ENCODE measurements around the gene RGL1.
A peak's percentile ranks its signal among the peaks of the same experiment; 100 is the strongest.

RGL1 gene

GRCh38 chr1:183889095-183889494 is 84.2 kb downstream of the RGL1 start:
- DNase-seq (ENCODE audit: low read depth in 2 of 2), result no peak

GRCh38 chr1:183891158-183891856 is 86.4 kb downstream of the RGL1 start:
- DNase-seq (ENCODE audit: low read depth in 2 of 2), result no peak

DNA sequence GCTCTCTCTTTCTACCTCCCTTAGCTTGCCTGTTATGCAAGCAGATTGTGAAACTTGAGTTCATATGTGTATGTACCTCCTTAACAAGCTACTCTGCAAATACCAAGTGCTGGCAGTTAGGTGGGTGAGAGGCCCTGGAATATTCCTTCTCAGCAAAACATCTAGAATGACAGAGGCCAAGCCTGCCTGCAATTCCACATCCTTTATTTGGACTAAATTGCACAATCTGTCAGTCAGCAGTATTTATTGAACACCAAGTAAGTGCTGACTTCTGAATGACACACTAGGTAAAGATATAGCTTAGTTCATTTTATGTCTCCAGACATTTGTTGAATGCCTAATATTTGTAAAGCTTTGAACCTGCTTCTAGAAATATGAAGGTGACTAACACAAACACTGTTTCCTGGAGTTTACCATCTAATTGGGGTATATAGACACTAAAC is 87.5 kb downstream of the RGL1 start:
- DNase-seq (ENCODE audit: low read depth in 2 of 2), result no peak

DNA sequence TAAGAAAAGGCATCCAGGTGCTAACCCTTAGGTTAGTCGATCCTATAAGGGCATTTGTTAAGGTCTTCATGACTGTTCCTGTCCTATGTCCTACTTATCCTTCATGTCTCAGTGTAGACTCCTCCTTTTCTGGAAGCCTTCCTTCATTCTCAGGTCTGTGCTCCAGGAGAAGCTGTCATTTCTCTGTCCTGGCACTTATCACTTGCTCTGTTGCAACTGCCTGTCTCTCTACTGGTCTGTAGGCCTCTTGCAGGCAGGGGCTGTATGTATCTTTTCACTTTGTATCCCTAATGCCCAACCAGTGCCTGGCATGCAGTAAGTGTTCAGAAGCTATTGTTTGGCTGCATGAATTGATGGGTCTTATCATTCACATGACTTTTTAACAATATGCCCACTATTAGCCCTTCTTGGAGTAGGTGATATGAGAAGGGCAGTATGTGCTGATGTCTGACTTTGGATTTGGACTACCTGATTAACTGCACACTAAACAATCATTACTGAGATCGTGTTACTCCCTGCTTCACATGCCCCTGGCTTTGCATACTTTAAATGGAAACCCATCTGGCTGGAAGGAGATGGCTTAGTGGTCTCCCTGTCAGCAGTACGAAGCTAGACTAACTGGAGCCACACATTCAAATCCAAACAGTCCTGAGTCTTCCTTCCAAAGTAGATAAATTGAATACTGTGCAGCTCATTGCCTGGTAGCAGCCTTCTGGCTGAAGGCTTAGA is 88.8 kb downstream of the RGL1 start:
- DNase-seq (ENCODE audit: low read depth in 2 of 2), result no peak

GRCh38 chr1:183894290-183894565 is 89.3 kb downstream of the RGL1 start:
- no peak for DNase-seq (ENCODE audit: low read depth in 2 of 2)

DNA sequence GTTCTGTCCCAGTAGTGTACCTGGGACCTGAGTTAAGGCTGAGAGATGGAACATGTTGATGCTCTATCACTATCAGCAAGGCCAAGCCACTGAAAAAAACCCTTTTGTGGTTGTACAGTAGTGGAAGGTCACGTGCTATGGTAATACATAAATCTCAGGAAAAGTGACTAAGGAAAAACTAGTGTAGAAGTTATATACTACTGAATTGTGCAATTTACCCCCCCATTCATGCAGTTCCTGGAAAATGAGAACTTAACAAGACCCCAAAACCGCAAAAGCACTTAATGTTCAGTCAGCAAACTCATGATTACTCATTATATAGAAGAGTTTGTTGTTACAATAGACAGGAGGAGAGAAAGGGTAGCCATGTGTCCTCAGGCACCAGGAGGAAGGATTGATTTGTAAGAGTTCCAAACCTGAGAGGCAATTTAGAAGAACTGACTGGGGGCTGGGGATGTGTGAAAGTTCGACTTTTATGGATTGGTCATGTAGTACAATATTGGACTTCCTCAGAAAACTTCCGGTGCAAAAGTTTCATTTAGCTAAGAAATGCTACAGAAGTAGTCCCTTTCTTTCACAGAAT is 91.6 kb downstream of the RGL1 start:
- no peak for DNase-seq (ENCODE audit: low read depth in 2 of 2)

- DNase-seq (ENCODE audit: low read depth in 2 of 2), result no peak
These were observed 93.1 kb downstream of the RGL1 start for GRCh38 chr1:183898001-183898396.

- no peak for DNase-seq (ENCODE audit: low read depth in 2 of 2)
These were observed 93.7 kb downstream of the RGL1 start for GRCh38 chr1:183898610-183899009.

GRCh38 chr1:183901748-183902330 is 96.9 kb downstream of the RGL1 start:
- DNase-seq (ENCODE audit: low read depth in 2 of 2), result no peak

DNA sequence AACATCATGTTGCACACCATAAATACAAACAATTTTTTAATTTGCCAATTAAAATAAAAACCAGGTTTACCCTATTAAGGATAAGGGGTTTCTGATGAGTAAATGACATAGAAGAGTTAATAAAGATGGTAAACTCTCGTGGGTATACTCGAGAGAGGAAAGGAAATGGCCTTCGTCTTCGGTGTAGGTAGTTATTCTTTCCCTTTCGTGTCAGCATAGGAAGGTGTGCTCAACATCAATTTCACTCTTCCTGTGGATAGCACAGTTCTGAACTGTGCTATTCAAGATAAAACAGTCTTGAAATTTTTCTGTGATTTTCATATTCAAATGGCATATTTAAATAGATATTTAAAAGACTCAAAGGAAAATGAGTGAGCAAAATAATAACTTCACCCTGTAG is 98.2 kb downstream of the RGL1 start:
- DNase-seq (ENCODE audit: low read depth in 2 of 2), result no peak

DNA sequence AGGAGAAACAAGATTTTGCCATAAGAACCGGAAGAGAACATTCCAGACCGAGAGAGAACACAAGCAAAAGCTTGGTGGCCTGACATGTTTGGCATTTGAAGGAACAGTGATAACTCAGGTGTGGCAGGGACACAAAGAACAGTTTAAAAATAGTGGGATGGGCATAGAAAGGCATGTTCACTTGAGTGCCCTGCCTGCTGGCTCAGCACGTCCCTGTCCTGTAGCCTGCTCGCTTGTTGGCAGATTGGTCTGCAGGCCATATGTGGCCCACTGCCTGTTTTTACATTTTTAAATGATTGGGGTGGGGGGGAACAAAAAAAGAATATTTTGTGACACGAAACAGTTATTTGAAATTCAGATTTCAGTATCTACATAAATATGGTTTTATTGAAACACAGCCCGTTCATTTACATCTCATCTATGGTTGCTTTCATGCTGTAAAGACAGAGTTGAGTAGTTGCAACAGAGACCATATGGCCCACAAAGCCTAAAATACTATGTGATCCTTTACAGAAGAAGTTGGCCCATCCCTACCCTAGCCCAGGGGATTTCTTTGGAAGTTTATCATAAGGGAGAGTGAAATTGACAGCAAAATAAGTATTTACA is 100.7 kb downstream of the RGL1 start:
- no peak for DNase-seq (ENCODE audit: low read depth in 2 of 2)

DNA sequence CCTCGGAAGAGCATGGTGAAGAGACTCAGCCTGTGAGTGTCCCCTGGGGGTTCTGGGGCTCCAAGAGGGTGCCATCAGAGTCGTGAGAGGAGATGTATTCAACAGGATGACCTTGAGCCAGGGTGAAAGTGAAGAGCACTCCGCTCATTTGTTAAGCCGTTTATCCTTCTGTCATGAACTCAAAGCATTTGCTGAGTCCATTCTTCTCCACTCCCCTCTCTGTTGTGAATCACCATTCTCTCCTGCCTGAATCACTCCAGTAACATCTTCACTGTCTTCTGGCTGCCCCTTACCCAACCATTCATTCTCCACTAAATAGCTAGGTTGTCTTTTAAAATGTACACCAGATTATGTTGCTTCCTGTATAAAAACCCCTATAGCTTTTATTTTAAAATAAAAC is 102.2 kb downstream of the RGL1 start:
- DNase-seq (ENCODE audit: low read depth in 2 of 2), result no peak

GRCh38 chr1:183908079-183908478 is 103.2 kb downstream of the RGL1 start:
- DNase-seq (ENCODE audit: low read depth in 2 of 2), result no peak

- no peak for DNase-seq (ENCODE audit: low read depth in 2 of 2)
These were observed 104.8 kb downstream of the RGL1 start for GRCh38 chr1:183909672-183910071.

DNA sequence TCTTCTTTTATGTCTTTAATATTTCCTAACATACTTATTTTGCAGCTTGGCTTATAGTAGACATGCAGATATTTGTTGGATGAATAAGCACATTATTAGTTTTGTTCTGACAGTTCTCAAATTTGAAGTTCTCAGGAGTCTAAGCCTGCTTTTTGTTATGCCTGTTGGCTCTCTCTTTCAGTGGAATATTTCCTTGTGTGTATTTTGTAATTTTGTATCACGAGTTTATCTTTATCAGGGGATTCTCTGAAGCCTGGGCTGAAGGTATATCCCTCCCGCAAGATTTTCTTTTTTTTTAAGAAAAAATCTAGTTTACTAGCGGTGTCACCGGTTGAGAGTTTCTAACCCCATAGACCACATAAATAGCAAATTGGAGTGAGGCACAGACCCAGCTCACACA is 105.9 kb downstream of the RGL1 start:
- no peak for DNase-seq (ENCODE audit: low read depth in 2 of 2)

- DNase-seq (ENCODE audit: low read depth in 2 of 2), result no peak
These were observed 106.4 kb downstream of the RGL1 start for GRCh38 chr1:183911285-183911684.

- DNase-seq (ENCODE audit: low read depth in 2 of 2), result no peak
These were observed 107.5 kb downstream of the RGL1 start for GRCh38 chr1:183912265-183912886.

DNA sequence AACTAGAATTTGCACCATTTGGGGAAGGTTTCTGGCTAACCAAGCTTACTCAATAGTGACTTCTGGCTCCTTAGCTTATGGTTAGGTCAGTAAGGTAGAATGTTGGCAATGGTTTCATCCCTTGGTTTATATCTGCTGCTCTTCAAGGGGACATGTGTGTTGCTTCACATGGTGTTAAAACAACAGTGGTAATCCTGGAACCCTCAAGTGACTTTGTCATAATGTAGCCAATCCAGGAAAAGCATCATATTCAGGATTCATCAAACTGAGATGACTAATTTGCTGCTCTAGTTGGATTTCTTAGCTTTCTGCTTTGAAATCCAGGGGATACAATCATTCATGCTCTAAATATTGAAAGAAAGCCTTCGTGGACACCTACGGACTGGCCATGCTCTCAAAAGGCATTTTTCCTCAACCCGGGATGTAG is 108.7 kb downstream of the RGL1 start:
- DNase-seq (ENCODE audit: low read depth in 2 of 2), result no peak

GRCh38 chr1:183914276-183914675 is 109.4 kb downstream of the RGL1 start:
- DNase-seq (ENCODE audit: low read depth in 2 of 2), result no peak

DNA sequence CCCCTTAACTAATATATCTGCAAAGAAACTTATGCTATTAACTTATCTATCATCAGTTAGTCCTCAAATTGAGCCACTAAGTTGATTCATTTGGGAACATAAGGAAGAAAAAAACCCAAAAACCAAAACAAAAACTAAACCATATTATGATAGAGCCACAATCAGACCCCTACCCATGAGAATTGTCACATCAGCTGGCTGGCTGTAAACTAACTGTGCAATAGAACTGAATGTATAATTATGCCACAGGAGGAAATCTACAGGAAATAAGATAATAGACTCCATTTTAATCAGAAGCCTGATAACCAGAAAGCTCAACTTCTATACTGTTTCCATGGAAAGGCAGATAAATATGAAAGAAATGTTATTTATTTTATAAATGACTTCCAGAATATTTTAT is 110.0 kb downstream of the RGL1 start:
- DNase-seq (ENCODE audit: low read depth in 2 of 2), result no peak

GRCh38 chr1:183915625-183916510 is 110.9 kb downstream of the RGL1 start:
- peak; percentile 42 to 70 for DNase-seq (ENCODE audit: low read depth in 2 of 2)
